ENCODE data around the gene PIK3AP1.
A peak's percentile ranks its signal among the peaks of the same experiment; 100 is the strongest.

The PIK3AP1 gene

DNA sequence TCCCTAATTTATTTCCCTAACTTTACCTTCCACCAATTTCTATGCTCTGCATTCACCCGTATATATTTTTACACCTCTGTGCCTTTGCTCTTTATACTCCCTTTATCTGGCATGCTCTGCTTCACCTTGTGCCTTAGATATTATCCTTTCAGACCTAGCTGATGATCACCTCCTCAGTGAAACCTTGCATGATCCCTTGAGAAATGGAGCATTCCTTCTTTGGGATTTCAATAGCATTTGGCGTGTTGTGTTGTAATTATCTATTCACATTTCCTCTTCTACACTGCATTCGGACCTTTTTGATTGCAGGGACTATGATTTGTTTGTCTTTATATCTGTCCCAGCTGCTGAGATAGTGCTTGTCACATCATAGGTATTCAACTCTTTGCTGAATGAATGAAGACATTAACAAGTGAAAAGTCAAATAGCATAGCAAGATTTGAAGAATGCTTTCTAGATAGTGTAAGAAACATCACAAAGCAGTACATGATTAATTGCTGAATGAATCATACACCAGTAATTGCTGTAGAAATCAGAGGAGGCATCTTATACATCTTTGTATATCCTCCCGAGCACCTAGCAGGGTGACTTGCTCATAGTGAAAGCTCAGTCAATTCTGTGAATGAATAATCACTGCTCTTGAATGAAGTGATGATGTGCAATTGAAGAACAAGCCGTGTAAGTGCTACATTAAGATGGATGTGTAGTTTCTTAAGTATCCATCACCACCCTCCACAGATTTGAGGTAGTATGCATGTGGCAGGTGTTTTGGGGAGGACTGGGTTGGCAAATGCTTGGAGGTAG lies 131.5 kb downstream of the PIK3AP1 start:
- peak overlapping the region; percentile 93 for H3K4me2 ChIP-seq (ENCODE audit: low read depth, low read length, poor library complexity, severe bottlenecking)

DNA sequence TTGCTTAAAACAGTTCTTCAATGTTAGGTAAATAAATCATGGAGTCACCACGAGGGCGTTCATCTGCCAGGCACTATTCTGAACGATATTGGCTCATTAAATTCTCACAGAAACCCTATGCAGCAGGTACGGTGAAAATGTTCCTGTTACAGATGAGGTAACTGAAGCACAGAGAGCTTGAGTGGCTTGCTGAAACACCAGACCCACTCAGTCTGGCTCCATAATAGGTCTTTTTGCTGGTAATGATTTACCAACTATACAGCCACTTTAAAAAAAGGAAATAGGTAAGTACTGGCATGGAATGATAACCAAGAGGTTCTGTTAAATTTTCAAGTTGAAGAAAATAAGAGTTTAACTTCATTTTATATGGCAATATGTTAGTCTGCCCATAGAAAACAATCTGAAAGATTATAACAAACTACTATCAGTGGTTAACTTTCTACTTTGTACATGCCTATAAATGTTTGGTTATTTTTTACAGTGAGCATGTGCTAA lies 132.2 kb downstream of the PIK3AP1 start:
- peak overlapping the region; percentile 93 for H3K4me2 ChIP-seq (ENCODE audit: low read depth, low read length, poor library complexity, severe bottlenecking)
- peaks cover 34% of the 10 kb centered on the region for H4K20me1 ChIP-seq (ENCODE audit: insufficient read depth, low read length, poor library complexity, severe bottlenecking)
- H3K9me2 ChIP-seq (replicated peaks; ENCODE audit: low read depth, low read length), result no peaks in the 10 kb centered on the region
- TF ChIP-seq, protein P1, sequence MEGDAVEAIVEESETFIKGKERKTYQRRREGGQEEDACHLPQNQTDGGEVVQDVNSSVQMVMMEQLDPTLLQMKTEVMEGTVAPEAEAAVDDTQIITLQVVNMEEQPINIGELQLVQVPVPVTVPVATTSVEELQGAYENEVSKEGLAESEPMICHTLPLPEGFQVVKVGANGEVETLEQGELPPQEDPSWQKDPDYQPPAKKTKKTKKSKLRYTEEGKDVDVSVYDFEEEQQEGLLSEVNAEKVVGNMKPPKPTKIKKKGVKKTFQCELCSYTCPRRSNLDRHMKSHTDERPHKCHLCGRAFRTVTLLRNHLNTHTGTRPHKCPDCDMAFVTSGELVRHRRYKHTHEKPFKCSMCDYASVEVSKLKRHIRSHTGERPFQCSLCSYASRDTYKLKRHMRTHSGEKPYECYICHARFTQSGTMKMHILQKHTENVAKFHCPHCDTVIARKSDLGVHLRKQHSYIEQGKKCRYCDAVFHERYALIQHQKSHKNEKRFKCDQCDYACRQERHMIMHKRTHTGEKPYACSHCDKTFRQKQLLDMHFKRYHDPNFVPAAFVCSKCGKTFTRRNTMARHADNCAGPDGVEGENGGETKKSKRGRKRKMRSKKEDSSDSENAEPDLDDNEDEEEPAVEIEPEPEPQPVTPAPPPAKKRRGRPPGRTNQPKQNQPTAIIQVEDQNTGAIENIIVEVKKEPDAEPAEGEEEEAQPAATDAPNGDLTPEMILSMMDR (conservative IDR thresholded peaks at IDR 0.05; ENCODE audit: low read length), result no peak
- TF ChIP-seq EZH2phosphoT487 (IDR thresholded peaks at IDR 0.05; ENCODE audit: borderline replicate concordance), result no peak
- H3K36me3 ChIP-seq (ENCODE audit: insufficient read depth, low read length), result peaks cover 2% of the 10 kb centered on the region; the same call in 1 of the 2 replicates
- H3K9me3 ChIP-seq (ENCODE audit: insufficient read depth, low read depth, low read length), result no peaks in the 10 kb centered on the region
- H3K79me2 ChIP-seq (ENCODE audit: insufficient read depth, low read length), result peaks cover 36% of the 10 kb centered on the region
- peak overlapping the region; percentile 84 for H3K9ac ChIP-seq (ENCODE audit: low read depth, low read length, poor library complexity, severe bottlenecking)
- H3K4me3 ChIP-seq (ENCODE audit: low read length, poor library complexity, severe bottlenecking), result peak overlapping the region; percentile 79
- no peaks in the 10 kb centered on the region for H3K27me3 ChIP-seq (ENCODE audit: insufficient read depth, low read length, poor library complexity, severe bottlenecking)
- no peaks in the 10 kb centered on the region for H3F3A ChIP-seq (ENCODE audit: low read depth)
- H3K4me1 ChIP-seq (ENCODE audit: insufficient read depth, low read length, poor library complexity, severe bottlenecking), result peaks cover 35% of the 10 kb centered on the region
- H2AFZ ChIP-seq (ENCODE audit: low read length), result 0 out of 2 replicates have a peak overlapping the region, but pooled peaks have one; percentile 7

More for the DNA sequence above, 131.5 kb downstream of the PIK3AP1 start:
- TF ChIP-seq EZH2phosphoT487 (IDR thresholded peaks at IDR 0.05; ENCODE audit: borderline replicate concordance), result no peak
- TF ChIP-seq, protein P1 (conservative IDR thresholded peaks at IDR 0.05; ENCODE audit: low read length), result no peak
- Histone ChIP-seq H3K9me2 (replicated peaks; ENCODE audit: low read depth, low read length) (no peaks in the 10 kb centered on the region), H3K9ac (ENCODE audit: low read depth, low read length, poor library complexity, severe bottlenecking) (no peak overlapping the region), H3K27me3 (ENCODE audit: insufficient read depth, low read length, poor library complexity, severe bottlenecking) (no peaks in the 10 kb centered on the region), H3K9me3 (ENCODE audit: insufficient read depth, low read depth, low read length) (no peaks in the 10 kb centered on the region), H3K79me2 (ENCODE audit: insufficient read depth, low read length) (peaks cover 29% of the 10 kb centered on the region), H3K4me3 (ENCODE audit: low read length, poor library complexity, severe bottlenecking) (no peak overlapping the region), H3F3A (ENCODE audit: low read depth) (no peaks in the 10 kb centered on the region), H3K4me1 (ENCODE audit: insufficient read depth, low read length, poor library complexity, severe bottlenecking) (peaks cover 28% of the 10 kb centered on the region), H4K20me1 (ENCODE audit: insufficient read depth, low read length, poor library complexity, severe bottlenecking) (peaks cover 27% of the 10 kb centered on the region), H2AFZ (ENCODE audit: low read length) (no peak overlapping the region), H3K36me3 (ENCODE audit: insufficient read depth, low read length) (peaks cover 9% of the 10 kb centered on the region; the same call in 1 of the 2 replicates)

GRCh38 chr10:96587264-96588059 lies 132.9 kb downstream of the PIK3AP1 start:
- Histone ChIP-seq H3K9me3 (ENCODE audit: insufficient read depth, low read depth, low read length) (no peaks in the 10 kb centered on the region), H3K4me3 (ENCODE audit: low read length, poor library complexity, severe bottlenecking) (peak overlapping the region; percentile 79), H4K20me1 (ENCODE audit: insufficient read depth, low read length, poor library complexity, severe bottlenecking) (peaks cover 40% of the 10 kb centered on the region), H3K27me3 (ENCODE audit: insufficient read depth, low read length, poor library complexity, severe bottlenecking) (no peaks in the 10 kb centered on the region), H3K9me2 (replicated peaks; ENCODE audit: low read depth, low read length) (no peaks in the 10 kb centered on the region), H3K79me2 (ENCODE audit: insufficient read depth, low read length) (peaks cover 43% of the 10 kb centered on the region), H3K4me2 (ENCODE audit: low read depth, low read length, poor library complexity, severe bottlenecking) (peak overlapping the region; percentile 93), H2AFZ (ENCODE audit: low read length) (peak overlapping the region; percentile 76), H3F3A (ENCODE audit: low read depth) (no peaks in the 10 kb centered on the region), H3K9ac (ENCODE audit: low read depth, low read length, poor library complexity, severe bottlenecking) (peak overlapping the region; percentile 84), H3K36me3 (ENCODE audit: insufficient read depth, low read length) (no peaks in the 10 kb centered on the region), H3K4me1 (ENCODE audit: insufficient read depth, low read length, poor library complexity, severe bottlenecking) (peaks cover 39% of the 10 kb centered on the region)
- no peak for TF ChIP-seq EZH2phosphoT487 (IDR thresholded peaks at IDR 0.05; ENCODE audit: borderline replicate concordance)
- TF ChIP-seq, protein P1 (conservative IDR thresholded peaks at IDR 0.05; ENCODE audit: low read length), result no peak

Measured in Loucy (cell line).